Measurements from ENCODE around the gene CYTH2.

CYTH2 gene

GRCh38 chr19:48469289-48469881, at the start of gene CYTH2:
Gene CYTH2, plus strand, starts transcription at chr19:48469369. Its CDS starts 139 bp downstream, at chr19:48469508.
- DNase-seq: no peak

GRCh38 chr19:48421548-48421947, 47.6 kb upstream of the CYTH2 start:
- no peak for DNase-seq

GRCh38 chr19:48424694-48425219, 44.4 kb upstream of the CYTH2 start:
- peak; percentile 22 for DNase-seq

GRCh38 chr19:48428670-48429069, 40.5 kb upstream of the CYTH2 start:
- DNase-seq: no peak

GRCh38 chr19:48433337-48433736, 35.8 kb upstream of the CYTH2 start:
- no peak for DNase-seq

- DNase-seq: no peak
These were observed 32.6 kb upstream of the CYTH2 start for GRCh38 chr19:48436586-48436985.

GRCh38 chr19:48441360-48442050, 27.7 kb upstream of the CYTH2 start:
- no peak for DNase-seq

- DNase-seq: no peak
These were observed 26.8 kb upstream of the CYTH2 start for GRCh38 chr19:48442116-48443035.

GRCh38 chr19:48443256-48443655, 25.9 kb upstream of the CYTH2 start:
- DNase-seq: no peak

GRCh38 chr19:48443731-48444128, 25.4 kb upstream of the CYTH2 start:
- no peak for DNase-seq

- no peak for DNase-seq
These were observed 24.8 kb upstream of the CYTH2 start for GRCh38 chr19:48444129-48444935.

GRCh38 chr19:48444936-48445200, 24.3 kb upstream of the CYTH2 start:
- DNase-seq: no peak

GRCh38 chr19:48445256-48445605, 23.9 kb upstream of the CYTH2 start:
- DNase-seq: peak; percentile 90

GRCh38 chr19:48445606-48446481, 23.3 kb upstream of the CYTH2 start, which contains the start of gene GRWD1:
Gene GRWD1, plus strand, starts transcription at chr19:48445983. Its CDS starts 23 bp downstream, at chr19:48446006.
- peak; percentile 94 for DNase-seq

- DNase-seq: no peak
These were observed 22.6 kb upstream of the CYTH2 start for GRCh38 chr19:48446579-48446978.

GRCh38 chr19:48448563-48448962, 20.6 kb upstream of the CYTH2 start:
- DNase-seq: no peak

- no peak for DNase-seq
These were observed 18.7 kb upstream of the CYTH2 start for GRCh38 chr19:48450441-48450840.

GRCh38 chr19:48450863-48451262, 18.3 kb upstream of the CYTH2 start:
- DNase-seq: no peak

- no peak for DNase-seq
These were observed 17.5 kb upstream of the CYTH2 start for GRCh38 chr19:48451624-48452023.

- DNase-seq: no peak
These were observed 16.6 kb upstream of the CYTH2 start for GRCh38 chr19:48452289-48453190.

Data from KG1 (cell line).